NCI-H2029 (cell line): Measurements from ENCODE around the gene PLEKHG4.
A peak's percentile ranks its signal among the peaks of the same experiment; 100 is the strongest.

ENCODE experiments used
- DNase-seq: peaks from one replicate; lab custom pipeline; 2025; lab: John Stamatoyannopoulos, UW

The PLEKHG4 gene, protein sequence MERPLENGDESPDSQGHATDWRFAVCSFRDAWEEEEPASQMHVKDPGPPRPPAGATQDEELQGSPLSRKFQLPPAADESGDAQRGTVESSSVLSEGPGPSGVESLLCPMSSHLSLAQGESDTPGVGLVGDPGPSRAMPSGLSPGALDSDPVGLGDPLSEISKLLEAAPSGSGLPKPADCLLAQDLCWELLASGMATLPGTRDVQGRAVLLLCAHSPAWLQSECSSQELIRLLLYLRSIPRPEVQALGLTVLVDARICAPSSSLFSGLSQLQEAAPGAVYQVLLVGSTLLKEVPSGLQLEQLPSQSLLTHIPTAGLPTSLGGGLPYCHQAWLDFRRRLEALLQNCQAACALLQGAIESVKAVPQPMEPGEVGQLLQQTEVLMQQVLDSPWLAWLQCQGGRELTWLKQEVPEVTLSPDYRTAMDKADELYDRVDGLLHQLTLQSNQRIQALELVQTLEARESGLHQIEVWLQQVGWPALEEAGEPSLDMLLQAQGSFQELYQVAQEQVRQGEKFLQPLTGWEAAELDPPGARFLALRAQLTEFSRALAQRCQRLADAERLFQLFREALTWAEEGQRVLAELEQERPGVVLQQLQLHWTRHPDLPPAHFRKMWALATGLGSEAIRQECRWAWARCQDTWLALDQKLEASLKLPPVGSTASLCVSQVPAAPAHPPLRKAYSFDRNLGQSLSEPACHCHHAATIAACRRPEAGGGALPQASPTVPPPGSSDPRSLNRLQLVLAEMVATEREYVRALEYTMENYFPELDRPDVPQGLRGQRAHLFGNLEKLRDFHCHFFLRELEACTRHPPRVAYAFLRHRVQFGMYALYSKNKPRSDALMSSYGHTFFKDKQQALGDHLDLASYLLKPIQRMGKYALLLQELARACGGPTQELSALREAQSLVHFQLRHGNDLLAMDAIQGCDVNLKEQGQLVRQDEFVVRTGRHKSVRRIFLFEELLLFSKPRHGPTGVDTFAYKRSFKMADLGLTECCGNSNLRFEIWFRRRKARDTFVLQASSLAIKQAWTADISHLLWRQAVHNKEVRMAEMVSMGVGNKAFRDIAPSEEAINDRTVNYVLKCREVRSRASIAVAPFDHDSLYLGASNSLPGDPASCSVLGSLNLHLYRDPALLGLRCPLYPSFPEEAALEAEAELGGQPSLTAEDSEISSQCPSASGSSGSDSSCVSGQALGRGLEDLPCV

GRCh38 chr16:67279296-67280089 is at the start of gene PLEKHG4:
Gene PLEKHG4, plus strand, starts transcription at chr16:67279532. Its CDS starts 513 bp downstream, at chr16:67280045.
- peak; percentile 25 for DNase-seq

GRCh38 chr16:67229906-67230808 is 49.2 kb upstream of the PLEKHG4 start:
- no peak for DNase-seq

DNA sequence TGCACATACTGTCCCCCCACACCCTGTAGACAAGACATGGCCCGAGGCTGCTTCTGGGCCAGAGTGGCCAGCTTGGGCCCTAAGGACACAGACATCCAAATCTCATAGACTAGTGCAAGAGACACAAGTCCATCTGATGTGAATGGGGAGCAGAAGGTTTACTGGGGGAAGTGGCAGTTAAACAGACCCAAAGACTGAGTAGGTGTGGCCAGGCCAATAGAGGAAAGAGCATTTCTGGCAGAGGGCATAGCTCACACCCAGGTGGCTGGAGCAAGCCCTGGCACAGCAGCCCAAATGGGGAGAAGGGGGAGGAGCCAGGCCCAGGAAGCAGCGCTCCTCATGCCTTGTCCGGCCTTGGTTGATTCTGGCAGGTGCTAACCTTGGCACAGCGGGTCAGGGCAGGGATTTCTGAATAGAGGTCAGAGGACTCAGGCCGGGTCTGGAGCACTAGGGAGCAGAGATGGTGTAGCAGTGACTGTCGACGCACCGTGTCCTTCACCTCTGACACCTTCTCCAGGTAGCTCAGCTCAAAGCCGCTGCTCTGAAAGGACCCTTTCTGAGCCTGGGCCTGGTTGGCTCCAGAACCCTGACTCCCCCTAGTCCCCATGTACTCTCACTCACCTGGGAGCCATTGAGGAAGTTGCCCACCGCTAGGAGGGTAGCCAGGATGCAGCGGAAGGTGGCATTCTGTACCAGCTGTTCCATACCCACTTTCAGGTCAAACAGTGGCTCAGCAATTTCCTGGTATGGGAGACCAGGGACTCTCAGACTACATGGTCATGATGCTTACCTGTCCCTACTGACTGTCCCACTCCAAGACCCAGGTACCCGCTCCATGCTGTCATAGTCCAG is 48.3 kb upstream of the PLEKHG4 start:
- no peak for DNase-seq

- no peak for DNase-seq
These were observed 45.7 kb upstream of the PLEKHG4 start for GRCh38 chr16:67233596-67233995.

DNA sequence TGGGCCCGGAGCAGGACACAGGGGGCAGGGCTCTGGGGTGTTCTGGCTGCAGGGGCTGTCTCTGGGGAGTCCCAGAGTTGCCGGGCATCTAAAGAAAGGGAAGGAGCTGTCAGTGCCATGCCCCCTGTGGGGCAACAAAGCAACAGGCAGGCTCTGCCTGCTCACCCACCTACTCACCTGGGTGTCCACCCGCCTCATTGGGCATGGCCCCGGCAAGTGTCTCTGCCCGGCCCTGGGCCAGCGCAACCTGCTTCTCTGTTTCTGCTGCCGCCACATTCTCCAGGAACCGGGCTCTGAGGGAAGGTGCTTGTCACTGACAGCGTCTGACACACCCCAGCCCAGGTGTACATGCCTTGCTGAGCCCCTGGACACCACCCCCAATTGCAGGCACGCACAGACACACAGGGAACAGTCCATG is 45.1 kb upstream of the PLEKHG4 start:
- no peak for DNase-seq

DNA sequence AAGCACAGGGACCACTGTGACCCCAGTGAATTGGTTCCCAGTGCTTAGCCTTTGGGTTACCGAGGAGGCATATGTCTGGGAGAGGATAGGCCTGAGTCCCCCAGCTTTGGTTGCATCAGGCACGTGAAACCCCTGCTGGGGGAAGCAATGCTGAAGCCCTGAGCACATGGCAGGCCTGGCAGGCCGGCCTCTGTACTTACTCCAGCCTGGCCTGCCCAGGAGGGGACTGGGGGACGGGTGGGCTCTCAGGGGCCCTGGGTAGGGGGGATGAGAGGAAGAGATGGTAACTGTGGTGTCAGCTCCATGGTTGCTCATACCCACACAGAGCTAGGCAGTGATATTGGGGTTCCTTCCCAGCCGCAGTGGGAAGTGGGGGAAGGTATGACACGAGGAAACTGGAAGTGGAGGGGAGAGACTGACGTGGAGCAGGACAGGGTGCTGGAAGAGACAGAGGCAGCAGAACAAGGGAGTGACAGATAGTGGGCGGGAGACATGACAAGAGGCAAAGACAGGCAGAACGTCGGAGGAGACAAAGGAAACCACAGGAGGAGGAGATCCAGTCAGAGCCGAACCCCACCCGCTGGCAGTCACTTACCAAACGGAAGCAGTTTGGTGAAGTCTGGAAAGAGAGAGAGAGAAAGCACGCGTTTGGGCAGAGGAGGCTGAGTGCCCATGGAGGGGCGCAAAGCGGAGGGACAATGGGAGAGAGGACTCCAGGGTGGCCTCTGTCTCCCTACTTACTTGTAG is 43.3 kb upstream of the PLEKHG4 start:
- DNase-seq: no peak

GRCh38 chr16:67236563-67237395 is 42.6 kb upstream of the PLEKHG4 start:
- no peak for DNase-seq

GRCh38 chr16:67237396-67238277 is 41.7 kb upstream of the PLEKHG4 start:
- no peak for DNase-seq

DNA sequence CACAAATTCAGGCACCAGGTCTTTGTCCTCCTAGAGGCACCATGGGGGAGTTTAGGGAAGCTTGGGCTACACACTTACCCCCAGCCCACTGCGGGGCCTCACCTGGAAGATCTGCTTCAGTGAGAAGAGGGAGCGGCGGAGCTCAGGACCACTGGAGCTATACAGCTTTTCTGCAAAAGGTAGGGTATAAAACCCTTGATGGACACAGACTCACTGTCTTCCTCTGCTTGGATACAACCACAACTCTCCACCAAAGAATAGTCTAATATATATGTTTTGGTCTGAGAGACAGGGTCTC is 41.1 kb upstream of the PLEKHG4 start:
- DNase-seq: no peak

GRCh38 chr16:67238806-67239470 is 40.4 kb upstream of the PLEKHG4 start:
- DNase-seq: no peak

GRCh38 chr16:67240506-67240905 is 38.8 kb upstream of the PLEKHG4 start:
- no peak for DNase-seq

DNA sequence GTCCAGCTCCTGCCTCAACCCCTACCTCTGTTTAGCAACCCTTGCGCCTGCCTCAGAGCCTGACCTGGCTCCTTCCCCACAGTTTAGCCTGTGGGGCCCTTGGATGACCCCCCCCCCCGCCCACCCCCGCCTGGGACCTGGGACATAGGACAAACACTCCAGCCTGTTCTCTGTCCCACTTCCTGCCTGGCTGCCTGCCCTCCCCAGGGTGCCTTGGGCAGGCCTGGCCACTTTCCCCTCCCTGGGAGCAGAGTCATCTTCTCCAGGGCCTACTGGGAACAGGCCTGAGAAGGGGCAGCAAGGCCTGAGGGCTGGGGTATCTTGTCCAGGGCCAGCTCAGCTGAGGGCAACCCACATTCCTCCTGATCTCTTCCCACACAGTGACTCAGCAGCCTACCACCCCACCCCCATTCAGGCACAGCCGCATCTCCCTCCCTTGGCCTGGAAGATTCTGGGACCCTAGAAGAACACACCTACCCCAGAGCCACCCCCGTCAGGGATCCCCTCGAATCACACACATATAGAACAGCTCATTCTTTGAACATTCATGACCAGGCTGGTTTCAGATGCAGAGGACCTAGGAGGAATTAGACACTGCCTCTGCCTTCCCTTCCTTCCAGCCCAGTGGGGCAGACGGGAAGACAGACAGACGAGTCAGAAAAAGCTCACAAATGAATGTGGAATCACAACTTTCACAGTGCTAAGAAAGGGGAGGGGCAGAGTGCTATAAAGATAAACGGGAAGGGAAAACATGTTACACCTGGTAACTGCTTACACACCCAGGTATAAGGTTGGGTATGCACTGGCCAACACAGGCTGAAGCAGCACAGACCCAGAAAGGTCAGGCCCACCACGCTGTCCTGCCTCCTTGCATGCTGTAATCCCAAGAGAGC is 38.1 kb upstream of the PLEKHG4 start:
- peak; percentile 43 for DNase-seq

DNA sequence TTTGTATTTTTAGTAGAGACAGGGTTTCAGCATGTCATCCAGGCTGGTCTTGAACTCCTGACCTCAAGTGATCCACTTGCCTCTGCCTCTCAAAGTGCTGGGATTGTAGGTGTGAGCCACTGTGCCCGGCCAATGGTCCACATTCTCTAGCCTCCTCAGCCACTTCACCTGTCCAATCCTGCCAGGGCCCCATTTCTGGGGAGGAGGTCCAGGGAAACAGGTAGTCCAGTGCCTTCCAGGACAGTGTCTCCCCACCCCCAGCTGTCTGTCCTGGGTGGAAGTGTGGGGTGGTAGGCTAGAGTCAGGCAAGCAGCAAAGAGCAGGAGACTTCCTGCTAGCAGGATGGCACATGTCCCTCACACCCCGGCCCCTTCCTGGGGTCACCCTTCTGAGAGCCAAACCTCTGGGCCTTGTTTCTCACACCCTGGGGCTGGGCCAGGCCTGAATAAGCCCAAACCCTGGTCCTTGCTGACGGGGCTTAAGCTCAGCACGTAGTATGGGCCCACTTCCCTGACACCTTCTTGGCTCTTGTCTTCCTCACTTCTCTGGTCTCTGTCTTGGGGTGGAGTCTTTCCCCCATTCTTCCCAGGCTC is 37.1 kb upstream of the PLEKHG4 start:
- DNase-seq: no peak

GRCh38 chr16:67243481-67243880 is 35.9 kb upstream of the PLEKHG4 start:
- DNase-seq: no peak
